HCT116 (cell line): Measurements from ENCODE around the gene TMEM101. TPM values are rescaled to one million over a fixed set of nuclear protein-coding genes. Genes with fewer than 3 reads are reported as not detected.
"Not testable (repeated sequence)": the region's sequence is repeated elsewhere in the genome, so short reads cannot be mapped to it uniquely, and the experiment has no call there.

Source experiments
- ATAC-seq: fragments of 200-7000 bp; cut with Tn5 transposase; 2 replicates; pipeline ENCODE4 v1.9.1; 2020; ENCODE audit warnings: mild to moderate bottlenecking, moderate library complexity
- BruUV-seq: library from RNA; stranded (reverse); fragments of 400-500 nt; replicated peaks from 2 replicates; lab custom pipeline; 2021; lab: Mats Ljungman, UMichigan
- CTCF ChIA-PET: fragments of 300-600 bp; sonication (Branson Sonifier 250); formaldehyde crosslinking; loops from one replicate; lab custom pipeline; 2021; ENCODE audit warnings: antibody characterized with exemption; lab: Charles Lee
- POLR2A ChIA-PET: fragments of 300-600, 350-600 bp; sonication (Branson Sonifier 250); formaldehyde crosslinking; loops from one replicate; lab custom pipeline; 2021; ENCODE audit warnings: antibody characterized with exemption; lab: Charles Lee
- RAD21 ChIA-PET, 2 experiments: fragments of 300-600 bp; sonication (Branson Sonifier 250); formaldehyde crosslinking; loops; one replicate each; lab custom pipeline; 2023; ENCODE audit warnings: low total read pairs in 2 of 2; ENCODE audit not compliant: uncharacterized antibody in 2 of 2, unreplicated experiment in 2 of 2, low non-redundant PET in 1 of 2; lab: Charles Lee
- DNase-seq: peaks from one replicate; pipeline ENCODE4 v3.0.0-alpha.2; 2010; ENCODE audit warnings: low read depth, low spot score
- H2AFZ ChIP-seq: fragments of 200-600 bp; shearing (Covaris generic), sonication (generic); 2 replicates; pipeline ENCODE4 v1.6.1; 2017; ENCODE audit warnings: low read depth, mixed run types, mixed read lengths, antibody characterized with exemption, low read length; ENCODE audit not compliant: poor library complexity, severe bottlenecking
- H3K27ac ChIP-seq: 2 replicates; pipeline ENCODE4 v1.5.1; 2012; ENCODE audit warnings: low read depth, low read length
- H3K27me3 ChIP-seq: fragments of 200-600 bp; sonication (generic); 2 replicates; pipeline ENCODE4 v1.6.1; 2016; ENCODE audit warnings: mixed run types, low read length, mixed read lengths; ENCODE audit not compliant: insufficient read depth
- H3K36me3 ChIP-seq, 2 experiments: fragments of 200-500 bp in 1 of 2; fragments of 200-600 bp in 1 of 2; sonication (Bioruptor generic) in 1 of 2; sonication (generic) in 1 of 2; 2 replicates each; pipeline versions ENCODE4 v1.5.1 to v1.6.1; 2014 to 2016; ENCODE audit warnings: low read length in 2 of 2, inconsistent platforms in 1 of 2, mixed read lengths in 1 of 2, mixed run types in 1 of 2; ENCODE audit not compliant: insufficient read depth in 2 of 2, control insufficient read depth in 1 of 2
- H3K4me1 ChIP-seq, 2 experiments: fragments of 200-600 bp in 1 of 2; sonication (generic) in 1 of 2; 2 replicates each; pipeline versions ENCODE4 v1.5.1 to v1.6.1; 2012 to 2017; ENCODE audit warnings: low read length in 2 of 2, inconsistent platforms in 1 of 2, mild to moderate bottlenecking in 1 of 2, mixed read lengths in 1 of 2, mixed run types in 1 of 2, moderate library complexity in 1 of 2; ENCODE audit not compliant: insufficient read depth in 2 of 2, control insufficient read depth in 1 of 2
- H3K4me2 ChIP-seq: fragments of 200-600 bp; sonication (generic); 2 replicates; pipeline ENCODE4 v1.6.1; 2017; ENCODE audit warnings: mixed run types, low read length, mixed read lengths
- H3K4me3 ChIP-seq, 2 experiments: fragments of 200-600 bp in 1 of 2; sonication (generic) in 1 of 2; replicated peaks in 1 of 2; 2 replicates each; pipeline ENCODE4 v1.5.1; 2011 to 2016; ENCODE audit warnings: low read length in 2 of 2, control low read depth in 1 of 2, low read depth in 1 of 2, mild to moderate bottlenecking in 1 of 2, mixed read lengths in 1 of 2, mixed run types in 1 of 2
- H3K79me2 ChIP-seq: fragments of 200-600 bp; sonication (generic); 2 replicates; pipeline ENCODE4 v1.6.1; 2017; ENCODE audit warnings: mild to moderate bottlenecking, mixed run types, low read length, moderate library complexity, mixed read lengths; ENCODE audit not compliant: insufficient read depth
- H3K9ac ChIP-seq: fragments of 200-600 bp; sonication (generic); 2 replicates; pipeline ENCODE4 v1.6.1; 2016; ENCODE audit warnings: low read length, mixed read lengths
- H3K9me2 ChIP-seq: fragments of 200-600 bp; sonication (generic), shearing (Covaris generic); 2 replicates; pipeline ENCODE4 v1.6.1; 2017; ENCODE audit warnings: mixed run types, mild to moderate bottlenecking, moderate library complexity; ENCODE audit not compliant: insufficient read depth
- H3K9me3 ChIP-seq, 2 experiments: fragments of 200-500 bp in 1 of 2; fragments of 200-600 bp in 1 of 2; sonication (Bioruptor generic) in 1 of 2; sonication (generic) in 1 of 2; 2 replicates each; pipeline ENCODE4 v1.6.1; 2014 to 2017; ENCODE audit warnings: low read length in 2 of 2, mixed read lengths in 2 of 2, inconsistent platforms in 1 of 2, low read depth in 1 of 2, mild to moderate bottlenecking in 1 of 2, mixed run types in 1 of 2, moderate library complexity in 1 of 2; ENCODE audit not compliant: control insufficient read depth in 1 of 2, insufficient read depth in 1 of 2
- H4K20me1 ChIP-seq: fragments of 200-600 bp; sonication (generic), shearing (Covaris generic); 2 replicates; pipeline ENCODE4 v1.6.1; 2017; ENCODE audit warnings: mixed run types, mild to moderate bottlenecking, moderate library complexity; ENCODE audit not compliant: insufficient read depth
- TCF7L2 ChIP-seq: IDR thresholded peaks from 2 replicates; pipeline ENCODE4 v1.7.0; 2011; ENCODE audit warnings: borderline replicate concordance, inconsistent platforms; ENCODE audit not compliant: insufficient read depth, insufficient read length; ENCODE audit errors: extremely low read depth
- ZNF274 ChIP-seq: fragments of 200-500 bp; sonication (Bioruptor generic); IDR thresholded peaks from 2 replicates; pipeline ENCODE4 v1.6.1; 2014; ENCODE audit warnings: mild to moderate bottlenecking, low read depth, low read length, inconsistent platforms
- intact Hi-C: fragments of 100-400 bp; cut with micrococcal nuclease; formaldehyde crosslinking; loops from 2 replicates; pipeline ENCODE4 v1.10.0; 2022
- total RNA-seq: library from RNA; stranded (reverse); gene quantifications from one replicate; pipeline ENCODE4 v1.2.1, GENCODE V29; 2021; ENCODE audit not compliant: unreplicated experiment
- TF ChIP-seq, protein P1 (sequence below): IDR thresholded peaks from 2 replicates; pipeline ENCODE4 v1.6.1; 2012; ENCODE audit warnings: low read depth

Gene TMEM101
- total RNA-seq, 1 experiment from 2014 or later = 43.8 TPM

DNA sequence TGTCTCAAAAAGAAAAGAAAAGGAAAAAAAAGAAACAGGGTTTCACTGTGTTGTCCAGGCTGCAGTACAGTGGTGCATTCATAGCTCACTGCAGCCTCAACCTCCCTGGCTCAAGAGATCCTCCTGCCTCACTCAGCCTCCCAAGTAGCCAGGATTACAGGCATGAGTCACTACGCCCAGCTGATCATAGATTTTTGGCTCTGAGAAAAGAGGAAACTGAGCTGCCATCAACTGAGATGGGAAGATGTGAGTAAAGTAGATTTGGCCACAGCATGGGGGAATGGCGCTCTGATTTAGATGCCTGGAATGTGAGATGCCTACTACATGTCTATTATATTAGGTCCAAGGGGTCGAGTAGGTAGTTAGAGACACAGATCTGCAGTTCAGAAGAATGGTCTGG lies 16.2 kb downstream of the TMEM101 start (continued):
- TF ChIP-seq, protein P1, sequence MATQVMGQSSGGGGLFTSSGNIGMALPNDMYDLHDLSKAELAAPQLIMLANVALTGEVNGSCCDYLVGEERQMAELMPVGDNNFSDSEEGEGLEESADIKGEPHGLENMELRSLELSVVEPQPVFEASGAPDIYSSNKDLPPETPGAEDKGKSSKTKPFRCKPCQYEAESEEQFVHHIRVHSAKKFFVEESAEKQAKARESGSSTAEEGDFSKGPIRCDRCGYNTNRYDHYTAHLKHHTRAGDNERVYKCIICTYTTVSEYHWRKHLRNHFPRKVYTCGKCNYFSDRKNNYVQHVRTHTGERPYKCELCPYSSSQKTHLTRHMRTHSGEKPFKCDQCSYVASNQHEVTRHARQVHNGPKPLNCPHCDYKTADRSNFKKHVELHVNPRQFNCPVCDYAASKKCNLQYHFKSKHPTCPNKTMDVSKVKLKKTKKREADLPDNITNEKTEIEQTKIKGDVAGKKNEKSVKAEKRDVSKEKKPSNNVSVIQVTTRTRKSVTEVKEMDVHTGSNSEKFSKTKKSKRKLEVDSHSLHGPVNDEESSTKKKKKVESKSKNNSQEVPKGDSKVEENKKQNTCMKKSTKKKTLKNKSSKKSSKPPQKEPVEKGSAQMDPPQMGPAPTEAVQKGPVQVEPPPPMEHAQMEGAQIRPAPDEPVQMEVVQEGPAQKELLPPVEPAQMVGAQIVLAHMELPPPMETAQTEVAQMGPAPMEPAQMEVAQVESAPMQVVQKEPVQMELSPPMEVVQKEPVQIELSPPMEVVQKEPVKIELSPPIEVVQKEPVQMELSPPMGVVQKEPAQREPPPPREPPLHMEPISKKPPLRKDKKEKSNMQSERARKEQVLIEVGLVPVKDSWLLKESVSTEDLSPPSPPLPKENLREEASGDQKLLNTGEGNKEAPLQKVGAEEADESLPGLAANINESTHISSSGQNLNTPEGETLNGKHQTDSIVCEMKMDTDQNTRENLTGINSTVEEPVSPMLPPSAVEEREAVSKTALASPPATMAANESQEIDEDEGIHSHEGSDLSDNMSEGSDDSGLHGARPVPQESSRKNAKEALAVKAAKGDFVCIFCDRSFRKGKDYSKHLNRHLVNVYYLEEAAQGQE = no peak
- no peak for TF ChIP-seq ZNF274
- TF ChIP-seq TCF7L2 = no peak

- H3K4me3 ChIP-seq, RAD21 ChIA-PET, ATAC-seq, H3K79me2 ChIP-seq, DNase-seq, H3K9me3 ChIP-seq, H3K9me2 ChIP-seq, intact Hi-C loops, H4K20me1 ChIP-seq, H3K27ac ChIP-seq, H3K27me3 ChIP-seq, H3K9ac ChIP-seq, H3K36me3 ChIP-seq, H3K4me2 ChIP-seq, BruUV-seq, POLR2A ChIA-PET, H2AFZ ChIP-seq: not testable (repeated sequence)
- peaks cover 0 to 25% of the 10 kb centered on the region in 2 experiments; a peak in 2 of 4 replicates for H3K4me1 ChIP-seq
- CTCF ChIA-PET = interaction anchor here (4.1 kb wide), 1 partner anchor 53 kb away, joined by 21 read pairs; no protein-coding TSS in a partner anchor
Measured at GRCh38 chr17:43997180-43997579, 17.6 kb downstream of the TMEM101 start.
